GM03348 (cell line): ENCODE measurements around the gene IRF6.
"Not testable (repeated sequence)": the region's sequence is repeated elsewhere in the genome, so short reads cannot be mapped to it uniquely, and the experiment has no call there.

Experiments used
- DNase-seq: peaks from one replicate; pipeline ENCODE4 v3.0.0; 2012; ENCODE audit warnings: low spot score

Gene IRF6

DNA sequence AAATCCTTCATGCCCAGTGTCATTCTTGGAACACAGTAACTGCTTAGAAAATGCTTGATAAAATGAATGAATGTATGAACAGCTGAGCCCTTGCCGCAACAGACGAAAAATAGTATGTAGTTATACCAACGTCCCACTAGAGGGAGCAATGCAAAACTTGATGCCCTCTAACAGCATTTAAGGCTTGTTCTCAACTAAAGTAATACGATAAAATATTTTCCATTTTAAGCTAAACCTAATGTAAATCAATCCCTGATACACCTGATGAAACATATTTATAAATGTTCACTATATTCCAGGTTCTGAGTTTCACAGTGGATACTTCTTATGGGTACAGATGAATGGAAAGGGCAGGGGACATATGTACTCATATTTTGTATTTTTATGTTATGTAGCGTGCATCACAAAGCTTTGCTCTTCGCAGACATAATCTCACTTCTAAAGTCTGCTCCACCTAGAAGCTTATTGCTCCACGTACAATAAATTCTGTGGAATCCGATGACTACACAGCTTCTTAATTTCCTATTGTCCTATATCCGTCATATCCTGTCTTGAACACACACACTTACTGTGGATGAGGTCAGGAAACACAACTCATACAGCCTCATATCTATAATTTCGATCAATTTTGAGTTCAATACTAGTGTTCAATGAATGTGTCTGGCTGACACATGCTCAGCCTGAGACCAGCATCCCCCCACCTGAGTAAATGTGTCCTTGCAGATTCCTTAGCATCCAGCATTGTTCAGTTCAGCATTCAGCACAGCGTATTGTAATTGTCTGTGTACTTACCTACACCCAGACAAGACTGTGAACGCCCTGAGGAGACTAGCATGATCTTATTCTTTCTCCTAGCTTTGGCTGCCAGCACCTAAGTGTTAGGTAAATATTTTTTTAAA, 17.4 kb upstream of the IRF6 start:
- DNase-seq, result peak; percentile 69

- DNase-seq, result no peak
Measured at GRCh38 chr1:209822706-209823105, 16.8 kb upstream of the IRF6 start.

DNA sequence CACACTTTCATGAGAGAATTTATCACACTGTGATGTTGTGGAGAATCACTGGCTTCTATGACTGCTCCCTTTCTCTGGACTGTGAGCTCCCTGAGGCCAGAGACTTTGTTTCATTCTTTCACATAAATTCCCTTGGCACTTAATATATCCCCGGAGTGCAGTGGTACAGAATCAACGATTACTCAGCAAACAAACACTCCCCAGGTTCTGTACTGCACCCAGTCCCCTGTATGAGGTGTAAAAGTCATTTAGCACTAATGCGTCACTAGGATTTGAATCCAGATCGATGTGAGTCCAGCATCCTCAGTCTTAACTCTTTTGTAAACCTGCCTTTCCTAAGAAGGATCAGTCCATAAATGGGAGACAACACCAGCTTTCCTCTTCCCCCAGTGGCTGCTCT, 15.0 kb upstream of the IRF6 start:
- no peak for DNase-seq

- DNase-seq, result no peak
Measured at GRCh38 chr1:209819058-209819457, 13.1 kb upstream of the IRF6 start.

DNA sequence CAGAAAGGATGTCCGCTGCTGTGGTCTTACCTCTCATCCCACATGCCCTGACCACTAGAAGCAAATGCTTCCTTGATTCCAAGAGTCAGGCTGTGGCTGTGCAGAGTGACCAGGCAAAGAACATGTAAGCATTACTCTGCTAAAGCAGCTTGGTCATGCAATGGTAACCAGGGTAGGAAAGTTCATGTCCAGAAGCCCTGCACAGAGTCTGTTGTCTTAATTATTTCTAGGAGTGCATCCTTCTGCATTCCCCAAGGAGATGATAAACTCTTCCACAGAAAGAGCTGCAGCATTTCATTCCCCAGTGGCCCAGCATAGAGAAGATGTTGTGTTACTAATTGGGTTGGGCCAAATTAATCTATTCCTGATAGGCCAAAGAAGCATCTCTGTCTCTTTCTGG, 11.7 kb upstream of the IRF6 start:
- no peak for DNase-seq

- no peak for DNase-seq
Measured at GRCh38 chr1:209816923-209817322, 11.0 kb upstream of the IRF6 start.

DNA sequence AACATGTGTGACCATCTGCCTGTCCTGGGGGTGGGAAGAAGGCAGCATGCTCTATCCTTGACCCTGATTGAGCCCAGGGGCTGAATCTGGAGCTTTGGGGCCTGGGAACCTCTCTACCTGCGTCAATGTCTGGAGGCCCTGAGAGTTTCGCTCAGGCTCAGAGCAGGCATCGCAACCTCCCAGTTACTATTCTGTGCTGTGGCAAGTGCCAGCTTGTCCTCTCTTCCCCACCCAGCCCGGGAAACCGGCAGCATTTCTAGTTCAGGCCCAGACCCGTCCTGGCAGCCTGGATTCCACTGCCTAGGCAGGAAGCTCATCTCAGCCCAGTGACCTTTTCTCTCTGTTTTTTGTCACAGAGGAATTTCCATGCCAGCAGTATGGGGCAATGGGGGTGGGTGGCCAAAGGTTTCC, 10.0 kb upstream of the IRF6 start:
- DNase-seq, result no peak

- DNase-seq, result no peak
Measured at GRCh38 chr1:209815490-209815889, 9.5 kb upstream of the IRF6 start.

- DNase-seq, result no peak
Measured at GRCh38 chr1:209813902-209814301, 8.0 kb upstream of the IRF6 start.

DNA sequence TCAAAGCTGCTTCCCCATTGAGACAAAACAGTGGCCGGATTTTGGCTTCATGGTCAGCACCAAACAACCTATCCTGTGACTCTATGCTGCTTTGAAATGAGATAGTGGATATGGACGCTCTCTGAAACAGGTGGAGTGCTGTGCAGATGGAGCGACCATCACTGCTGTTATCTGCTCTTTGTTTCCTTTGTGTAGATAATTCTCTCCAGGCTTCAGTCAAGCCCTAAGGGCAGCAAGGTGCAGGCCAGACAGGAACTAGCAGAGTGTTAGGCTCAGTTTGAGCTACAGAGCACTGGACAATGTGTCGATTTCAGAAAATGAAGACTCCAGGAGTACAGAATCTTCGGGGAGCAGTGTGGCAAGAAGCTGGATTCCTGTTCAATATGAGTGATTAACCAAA, 4.8 kb upstream of the IRF6 start:
- no peak for DNase-seq

GRCh38 chr1:209809611-209810010, 3.7 kb upstream of the IRF6 start:
- DNase-seq, result no peak

DNA sequence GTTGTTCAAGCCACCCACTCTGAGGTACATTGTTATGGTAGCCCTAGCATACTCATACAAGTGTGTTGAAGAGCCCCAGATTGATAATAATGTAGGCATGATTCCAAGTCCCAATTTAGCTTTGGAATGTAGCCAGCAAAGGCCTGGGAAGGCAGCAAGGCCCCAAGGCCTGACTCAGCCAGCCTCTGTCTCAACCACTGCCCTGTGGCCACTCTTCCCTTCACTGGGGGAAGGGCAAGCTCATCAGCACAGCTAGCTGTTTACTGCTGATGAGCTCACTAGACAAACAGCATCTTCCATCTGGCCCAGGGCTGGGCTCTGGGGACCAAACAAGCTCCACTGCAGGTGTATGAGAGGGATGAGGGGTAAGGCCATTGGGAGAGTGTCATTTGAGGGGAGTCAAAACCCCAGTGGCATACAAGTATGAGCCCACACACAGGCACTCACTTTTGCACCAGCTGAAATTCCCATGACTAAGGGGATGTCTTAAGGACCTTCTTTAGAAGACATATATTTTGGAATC, 2.2 kb upstream of the IRF6 start:
- DNase-seq, result peak; percentile 90

DNA sequence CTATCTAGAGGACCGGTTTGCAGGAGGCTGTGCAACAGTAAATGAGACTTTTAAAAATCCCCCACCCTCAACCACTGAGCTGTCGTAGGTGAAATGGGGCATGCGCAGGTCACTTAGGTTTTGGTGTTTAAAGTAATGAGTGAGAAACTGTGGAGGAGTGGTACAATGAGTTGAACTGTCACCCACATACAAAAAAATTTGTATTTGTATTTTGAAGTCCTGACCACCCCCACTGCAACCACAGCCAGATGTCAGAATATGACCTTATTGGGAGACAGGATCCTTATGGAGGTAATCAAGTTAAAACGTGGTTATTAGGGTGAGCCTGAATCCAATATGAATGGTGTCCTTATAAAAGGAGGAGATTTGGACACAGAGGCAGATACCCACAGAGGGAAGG, 1.6 kb upstream of the IRF6 start:
- DNase-seq, result no peak

GRCh38 chr1:209805341-209805781, 581 bp downstream of the IRF6 start:
- DNase-seq, result no peak

GRCh38 chr1:209803568-209803967, 2.4 kb downstream of the IRF6 start:
- no peak for DNase-seq

DNA sequence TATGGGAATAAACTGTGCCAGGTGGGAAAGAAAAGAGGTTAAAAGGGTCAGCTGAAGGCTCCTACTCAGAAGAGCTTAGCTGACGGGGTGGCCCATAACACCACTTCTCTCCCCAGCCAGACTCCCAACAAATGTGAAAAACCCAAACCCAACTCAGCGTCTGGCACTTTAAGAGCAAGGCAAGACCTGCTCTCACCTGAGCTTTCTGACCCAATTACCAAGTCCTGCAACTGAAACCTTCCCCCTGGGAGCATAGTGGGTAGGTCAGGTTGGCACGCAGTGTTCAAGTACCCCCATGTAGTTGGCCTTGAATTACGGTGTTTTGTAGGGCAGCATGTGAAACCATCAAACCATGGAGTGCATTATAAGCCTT, 3.2 kb downstream of the IRF6 start:
- DNase-seq, result no peak

DNA sequence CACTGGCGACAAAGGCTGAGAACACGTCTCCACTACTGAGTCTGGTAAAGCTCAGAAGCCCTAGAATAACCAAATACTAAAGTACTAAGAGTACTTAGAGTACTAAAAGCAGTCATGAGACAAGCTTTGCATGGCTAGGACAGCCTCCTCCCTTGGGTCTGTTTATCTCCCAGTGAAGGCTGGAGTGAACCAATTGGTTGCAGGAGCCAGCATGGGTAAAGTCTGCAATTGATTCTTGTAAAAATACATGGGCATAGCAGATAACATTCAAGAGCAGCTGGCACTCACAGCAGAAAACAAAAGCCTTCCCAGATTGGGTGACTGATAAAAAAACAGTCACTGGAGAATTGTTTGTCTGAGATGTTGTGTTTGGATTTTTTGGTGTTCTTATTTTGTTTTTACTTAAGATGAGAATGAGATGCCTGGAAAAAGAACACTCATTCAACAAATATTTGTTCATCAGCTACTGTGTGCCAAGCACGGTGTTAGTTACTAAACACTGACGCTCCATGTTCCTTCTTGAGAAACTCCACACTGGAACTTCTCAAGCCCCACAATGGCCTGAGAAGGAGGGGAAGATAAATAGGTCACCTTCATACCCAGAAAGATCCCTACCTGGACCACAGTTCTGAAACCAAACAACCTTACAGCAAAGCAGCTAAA, 3.7 kb downstream of the IRF6 start:
- no peak for DNase-seq

DNA sequence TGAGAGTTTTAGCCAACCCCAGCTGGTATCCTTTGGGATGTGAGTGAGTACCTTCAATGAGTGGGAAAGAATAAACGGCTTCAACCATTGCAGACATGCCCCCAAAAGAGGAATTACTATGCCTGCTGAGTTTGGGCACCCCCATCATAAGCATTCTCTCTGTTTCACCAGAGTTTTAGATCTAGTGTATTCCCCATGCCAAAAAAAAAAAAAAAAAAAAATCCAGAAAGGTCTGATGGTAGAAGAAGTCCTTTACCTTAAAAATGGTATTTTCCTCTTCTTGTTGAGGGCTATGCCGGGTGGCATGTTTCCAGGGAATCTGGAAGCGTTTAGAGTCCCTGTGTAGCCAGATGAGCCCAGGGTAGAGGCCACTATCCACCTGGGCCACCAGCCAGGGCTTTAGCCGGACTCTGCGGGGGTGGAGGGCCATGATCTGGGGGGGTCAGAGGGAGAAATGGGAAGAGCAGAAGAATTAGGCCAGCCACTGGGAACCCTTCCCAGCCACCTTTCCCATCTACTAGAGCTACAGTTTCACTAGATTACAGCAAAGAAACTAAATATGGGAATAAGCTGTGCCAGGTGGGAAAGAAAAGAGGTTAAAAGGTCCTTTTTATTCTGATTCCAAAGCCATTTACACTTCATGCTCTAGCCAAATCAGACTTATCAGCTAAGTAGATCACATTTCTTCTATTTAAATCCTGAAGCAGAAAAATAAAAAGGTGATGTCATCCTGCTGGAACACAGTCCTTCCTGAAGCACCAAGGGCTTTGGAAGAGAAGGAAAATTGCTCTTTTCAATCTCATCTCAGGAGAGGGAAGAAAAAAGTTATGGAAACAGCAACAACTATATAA, 4.7 kb downstream of the IRF6 start:
- DNase-seq, result peak; percentile 34

GRCh38 chr1:209797978-209798639, 7.8 kb downstream of the IRF6 start:
- DNase-seq, result peak; percentile 75

- DNase-seq, result not testable (repeated sequence)
Measured at GRCh38 chr1:209793711-209794110, 12.2 kb downstream of the IRF6 start.

GRCh38 chr1:209791920-209792319, 14.0 kb downstream of the IRF6 start:
- DNase-seq, result no peak
